Smooth muscle cell (in vitro differentiated cells): ENCODE results near the gene FATE1. TPM values are rescaled to one million over a fixed set of nuclear protein-coding genes. Genes with fewer than 3 reads are reported as not detected.

Experiments used
- DNase-seq: peaks from one replicate; lab custom pipeline; 2025; ENCODE audit not compliant: unreplicated experiment; lab: John Stamatoyannopoulos, UW
- H2AFZ ChIP-seq: fragments of 200-600 bp; sonication (generic); 2 replicates; pipeline ENCODE4 v1.6.0; 2016; ENCODE audit warnings: antibody characterized with exemption, low read depth, mild to moderate bottlenecking
- H3F3A ChIP-seq: fragments of 200-600 bp; sonication (generic); 2 replicates; pipeline ENCODE4 v1.6.0; 2017; ENCODE audit warnings: antibody characterized with exemption, low read depth
- H3K27ac ChIP-seq: fragments of 200-600 bp; sonication (generic); 2 replicates; pipeline ENCODE4 v1.5.1; 2016; ENCODE audit warnings: low read depth, mild to moderate bottlenecking
- H3K27me3 ChIP-seq: fragments of 200-600 bp; sonication (generic); 2 replicates; pipeline ENCODE4 v1.6.1; 2016; ENCODE audit warnings: low read depth, mild to moderate bottlenecking
- H3K36me3 ChIP-seq: fragments of 200-600 bp; sonication (generic); 2 replicates; pipeline ENCODE4 v1.5.1; 2016; ENCODE audit warnings: low read depth
- H3K4me1 ChIP-seq: fragments of 200-600 bp; sonication (generic); 2 replicates; pipeline ENCODE4 v1.5.1; 2016; ENCODE audit warnings: low read depth
- H3K4me2 ChIP-seq: fragments of 200-600 bp; sonication (generic); 2 replicates; pipeline ENCODE4 v1.6.0; 2016; ENCODE audit warnings: mild to moderate bottlenecking
- H3K4me3 ChIP-seq: fragments of 200-600 bp; sonication (generic); 2 replicates; pipeline ENCODE4 v1.5.1; 2016; ENCODE audit warnings: mild to moderate bottlenecking
- H3K79me2 ChIP-seq: fragments of 200-600 bp; sonication (generic); 2 replicates; pipeline ENCODE4 v1.6.0; 2016; ENCODE audit warnings: low read depth, mild to moderate bottlenecking
- H3K9ac ChIP-seq: fragments of 200-600 bp; sonication (generic); 2 replicates; pipeline ENCODE4 v1.6.0; 2016; ENCODE audit warnings: low read depth
- H3K9me3 ChIP-seq: fragments of 200-600 bp; sonication (generic); replicated peaks from 2 replicates; pipeline ENCODE4 v1.5.1; 2016; ENCODE audit warnings: low read depth
- H4K20me1 ChIP-seq: fragments of 200-600 bp; sonication (generic); 2 replicates; pipeline ENCODE4 v1.6.0; 2016; ENCODE audit warnings: low read depth
- CTCF ChIP-seq: fragments of 200-600 bp; sonication (generic); IDR thresholded peaks from 2 replicates; pipeline ENCODE4 v1.5.1; 2017; ENCODE audit warnings: borderline replicate concordance, mild to moderate bottlenecking, antibody characterized with exemption; ENCODE audit not compliant: insufficient read depth, poor library complexity, severe bottlenecking
- WGBS: methylation state at CpG from one replicate; pipeline ENCODE4 v1.1.7; 2016; ENCODE audit warnings: low lambda C conversion rate; 5-methylcytosine and 5-hydroxymethylcytosine counted together
- polyA plus RNA-seq: library from polyadenylated mRNA; unstranded; fragments of >200 nt; fragmentation: Nextera tagmentation; extraction: Ambion mirVana; gene quantifications from 2 replicates; pipeline ENCODE4 v1.2.1, GENCODE V29; 2016
- total RNA-seq: library from RNA; depleted of rRNA; stranded (reverse); fragments of >200 nt; gene quantifications from 2 replicates; pipeline ENCODE4 v1.2.3, GENCODE V29; 2014

The FATE1 gene
- total and polyA plus RNA-seq, 2 experiments from 2014 or later = not detected

- Histone ChIP-seq H3K4me3 (no peak overlapping the region), H3K4me1 (no peaks in the 10 kb centered on the region), H3K27me3 (no peaks in the 10 kb centered on the region), H3F3A (no peaks in the 10 kb centered on the region), H3K27ac (no peak overlapping the region), H2AFZ (no peak overlapping the region), H3K36me3 (no peaks in the 10 kb centered on the region), H3K9me3 (no peaks in the 10 kb centered on the region), H3K79me2 (no peaks in the 10 kb centered on the region), H4K20me1 (no peaks in the 10 kb centered on the region), H3K9ac (no peak overlapping the region), H3K4me2 (no peak overlapping the region)
- WGBS = 54% methylated on average over 4 of the region's 4 CpGs
- TF ChIP-seq CTCF = peak; percentile 66
- DNase-seq = peak; percentile 1
Measured at GRCh38 chrX:151680805-151681204, 35.0 kb upstream of the FATE1 start.

GRCh38 chrX:151687635-151688034 lies 28.2 kb upstream of the FATE1 start:
- H3K4me1 ChIP-seq = no peaks in the 10 kb centered on the region
- H3K27me3 ChIP-seq = no peaks in the 10 kb centered on the region
- no peak overlapping the region for H3K4me3 ChIP-seq
- DNase-seq = no peak
- H3K9ac ChIP-seq = no peak overlapping the region
- no peak overlapping the region for H3K4me2 ChIP-seq
- H2AFZ ChIP-seq = no peak overlapping the region
- no peaks in the 10 kb centered on the region for H3K36me3 ChIP-seq
- H3K79me2 ChIP-seq = no peaks in the 10 kb centered on the region
- H3K9me3 ChIP-seq = no peaks in the 10 kb centered on the region
- TF ChIP-seq CTCF = no peak
- H4K20me1 ChIP-seq = no peaks in the 10 kb centered on the region
- H3K27ac ChIP-seq = no peak overlapping the region
- H3F3A ChIP-seq = no peaks in the 10 kb centered on the region

GRCh38 chrX:151688695-151689094 lies 27.1 kb upstream of the FATE1 start:
- H3K27ac ChIP-seq = no peak overlapping the region
- no peaks in the 10 kb centered on the region for H3K27me3 ChIP-seq
- TF ChIP-seq CTCF = no peak
- H3K4me3 ChIP-seq = no peak overlapping the region
- H3K4me1 ChIP-seq = no peaks in the 10 kb centered on the region
- H3K4me2 ChIP-seq = no peak overlapping the region
- H3K36me3 ChIP-seq = no peaks in the 10 kb centered on the region
- no peaks in the 10 kb centered on the region for H3K79me2 ChIP-seq
- H3K9ac ChIP-seq = no peak overlapping the region
- H3F3A ChIP-seq = no peaks in the 10 kb centered on the region
- no peaks in the 10 kb centered on the region for H3K9me3 ChIP-seq
- no peak overlapping the region for H2AFZ ChIP-seq
- no peak for DNase-seq
- H4K20me1 ChIP-seq = no peaks in the 10 kb centered on the region

- H3K4me1 ChIP-seq = no peaks in the 10 kb centered on the region
- H3K4me2 ChIP-seq = no peak overlapping the region
- H3K79me2 ChIP-seq = no peaks in the 10 kb centered on the region
- H4K20me1 ChIP-seq = no peaks in the 10 kb centered on the region
- no peaks in the 10 kb centered on the region for H3K36me3 ChIP-seq
- peaks cover 6% of the 10 kb centered on the region for H3K27me3 ChIP-seq
- no peak overlapping the region for H2AFZ ChIP-seq
- H3F3A ChIP-seq = no peaks in the 10 kb centered on the region
- H3K27ac ChIP-seq = no peak overlapping the region
- no peak for TF ChIP-seq CTCF
- H3K4me3 ChIP-seq = no peak overlapping the region
- H3K9me3 ChIP-seq = no peaks in the 10 kb centered on the region
- H3K9ac ChIP-seq = no peak overlapping the region
- 84% methylated on average over 6 of the region's 6 CpGs for WGBS
- no peak for DNase-seq
Measured at GRCh38 chrX:151692825-151693224, 23.0 kb upstream of the FATE1 start.
